Renal pelvis (tissue), 4 donors: ENCODE measurements around the gene EZH1. TPM values are rescaled to one million over a fixed set of nuclear protein-coding genes. Genes with fewer than 3 reads are reported as not detected.
"Not testable (repeated sequence)": the region's sequence is repeated elsewhere in the genome, so short reads cannot be mapped to it uniquely, and the experiment has no call there.

Experiments
- DNase-seq: peaks from one replicate; pipeline ENCODE4 v3.0.0-alpha.2; 2013
- polyA plus RNA-seq, 3 donors: library from polyadenylated mRNA; unstranded; fragments of 120-200 nt; gene quantifications; one replicate each; pipeline ENCODE4 v1.2.1, GENCODE V29; 2013; ENCODE audit not compliant: insufficient read length in 3 of 3

Gene EZH1
- polyA plus RNA-seq, 3 donors, result 37.8 to 69.6 (median 57.9) TPM

DNA sequence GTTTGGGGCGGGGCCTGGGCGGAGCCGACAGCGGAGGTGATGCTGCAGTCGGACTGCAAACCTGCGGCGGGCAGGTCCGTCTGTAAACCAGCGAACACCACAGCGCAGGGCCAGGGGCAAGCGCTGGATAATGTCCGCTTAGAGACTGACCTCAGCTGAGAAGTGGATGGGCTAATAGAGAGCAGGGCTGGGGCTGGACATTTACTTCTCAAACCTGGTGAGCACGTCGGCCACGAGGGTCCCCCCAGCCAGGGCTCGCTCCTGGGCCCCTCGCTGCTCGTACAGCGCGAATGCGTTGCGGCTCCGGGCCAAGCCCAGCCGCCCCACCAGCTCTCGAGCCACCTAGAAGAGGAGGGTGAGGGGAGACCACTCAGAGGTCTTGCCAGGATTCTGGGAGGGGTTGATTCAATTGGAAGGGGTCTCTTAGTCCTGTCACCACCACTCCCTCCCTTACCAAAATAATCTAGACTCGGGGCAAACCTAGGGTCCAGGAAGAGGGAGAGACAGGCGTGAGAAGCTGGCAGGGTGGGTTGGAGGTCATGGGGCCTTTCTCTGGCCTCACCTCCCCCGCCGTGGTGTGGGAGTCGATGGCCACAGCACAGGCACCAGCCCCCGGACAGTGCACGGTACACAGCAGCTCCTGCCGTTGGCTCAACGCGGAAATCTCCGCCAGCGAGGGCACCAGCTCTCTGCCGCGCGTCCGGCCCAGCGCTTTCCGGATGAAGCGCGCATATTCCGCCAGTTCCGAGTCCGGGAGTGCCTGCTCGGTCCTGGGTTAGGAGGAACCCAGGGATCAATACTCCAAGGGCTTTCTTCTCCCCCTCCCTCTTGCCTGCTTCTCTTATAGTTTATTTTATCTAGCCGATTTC lies 73.8 kb downstream of the EZH1 start:
- DNase-seq, result no peak

DNA sequence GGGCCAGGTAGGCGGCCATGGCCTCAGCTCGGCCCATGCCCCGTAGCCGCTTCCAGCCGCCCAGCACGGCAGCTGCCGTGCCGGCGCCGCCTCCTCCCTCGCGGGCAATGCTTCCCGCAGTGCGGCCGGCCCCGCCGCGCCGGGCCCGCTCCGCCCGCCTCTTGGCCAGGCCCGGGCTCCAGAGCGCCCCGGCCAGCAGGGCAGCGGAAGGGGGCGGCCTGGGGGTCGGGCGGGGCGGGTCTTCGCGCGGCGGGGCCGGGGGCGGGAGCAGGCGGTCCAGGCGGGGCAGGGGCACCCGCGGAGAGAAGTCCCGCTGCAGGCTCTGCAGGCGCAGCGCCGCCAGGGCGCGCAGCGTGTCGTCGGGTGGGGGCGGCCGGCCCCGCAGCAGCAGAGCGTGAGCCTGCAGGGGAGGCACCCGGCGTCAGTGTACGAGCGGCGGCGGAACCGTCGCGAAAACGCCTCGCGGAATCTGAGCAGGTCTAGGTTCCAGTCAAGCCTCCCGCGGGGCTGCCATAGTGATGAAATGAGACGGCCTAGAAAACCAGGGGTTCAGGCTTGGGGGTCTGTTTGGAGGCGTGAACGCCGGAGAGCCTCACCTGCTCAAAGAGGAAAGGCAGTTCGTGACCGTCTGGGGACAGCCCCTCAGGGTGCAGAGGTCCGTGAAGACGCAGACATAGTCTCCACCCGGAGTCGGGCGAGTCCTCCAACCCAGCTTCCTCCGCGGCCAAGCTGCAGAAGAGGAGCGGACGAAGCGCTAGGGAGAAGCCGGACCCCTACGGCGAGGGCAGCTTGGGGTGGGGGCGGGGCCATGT lies 74.7 kb downstream of the EZH1 start:
- no peak for DNase-seq

DNA sequence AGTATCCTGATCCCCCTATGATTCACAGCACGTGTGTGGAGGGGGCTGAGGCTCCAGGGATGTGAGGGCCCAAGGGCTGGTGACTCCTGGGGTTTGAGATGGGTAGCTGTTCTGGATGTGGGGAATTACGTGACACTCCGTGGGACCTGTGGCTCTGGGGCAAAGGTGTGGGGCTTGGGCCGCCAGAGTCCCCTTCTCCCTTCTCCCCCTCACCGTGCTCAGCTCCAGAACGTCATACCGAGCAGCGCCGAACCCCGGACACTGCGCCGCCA lies 75.2 kb downstream of the EZH1 start:
- no peak for DNase-seq

DNA sequence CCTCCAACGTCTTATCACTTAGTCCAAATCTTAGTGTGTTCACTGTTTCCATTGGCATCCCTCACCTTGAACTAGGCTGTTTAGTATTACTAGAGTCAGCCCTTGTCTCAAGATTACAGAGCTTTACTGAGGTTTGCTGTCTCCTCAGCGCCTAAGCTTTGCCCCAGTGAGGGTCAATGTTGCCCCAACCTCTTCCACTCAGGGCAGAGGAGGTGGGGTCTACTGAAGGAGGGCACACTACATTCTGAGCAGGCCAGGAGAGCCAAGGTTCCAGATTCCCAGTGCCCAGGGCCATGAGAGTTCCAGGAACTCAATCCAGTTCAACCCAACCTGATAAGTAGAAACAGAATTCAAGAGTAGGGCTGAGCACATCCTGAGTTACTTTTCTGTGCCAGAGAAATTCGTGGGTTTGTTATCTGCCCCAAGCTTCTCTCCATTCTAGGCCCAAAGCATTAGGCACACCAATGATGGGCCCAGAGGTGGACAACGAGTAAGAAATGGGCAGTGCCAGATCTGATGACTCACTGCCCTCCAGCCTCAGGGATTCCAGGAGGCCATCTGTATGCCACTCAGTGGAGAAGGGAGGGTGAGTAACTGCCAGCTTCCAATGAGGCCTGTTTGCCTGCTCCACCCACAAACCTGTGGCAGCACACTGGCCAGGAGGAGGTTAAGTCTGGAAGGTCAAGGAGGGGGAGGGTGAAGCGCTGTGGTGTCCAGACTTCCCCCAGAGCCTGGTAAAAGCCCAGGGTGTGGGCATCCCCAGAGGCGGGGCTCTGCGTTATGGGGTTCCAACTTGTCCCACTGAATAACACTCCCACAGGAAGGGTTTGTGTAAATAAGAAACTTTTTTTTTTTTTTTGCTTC lies 77.5 kb downstream of the EZH1 start:
- no peak for DNase-seq

DNA sequence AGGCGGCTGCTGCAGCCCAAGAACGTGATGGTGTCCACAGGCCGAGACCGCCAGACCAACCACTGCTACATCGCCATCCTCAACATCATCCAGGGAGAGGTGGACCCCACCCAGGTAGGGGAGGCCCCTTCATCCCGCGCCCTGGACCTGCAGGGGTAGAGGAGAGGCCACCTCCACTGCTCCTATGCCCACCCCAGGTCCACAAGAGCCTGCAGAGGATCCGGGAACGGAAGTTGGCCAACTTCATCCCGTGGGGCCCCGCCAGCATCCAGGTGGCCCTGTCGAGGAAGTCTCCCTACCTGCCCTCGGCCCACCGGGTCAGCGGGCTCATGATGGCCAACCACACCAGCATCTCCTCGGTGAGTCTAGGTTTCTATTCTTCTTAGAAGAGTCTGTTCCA lies 78.7 kb downstream of the EZH1 start:
- DNase-seq, result not testable (repeated sequence)

DNA sequence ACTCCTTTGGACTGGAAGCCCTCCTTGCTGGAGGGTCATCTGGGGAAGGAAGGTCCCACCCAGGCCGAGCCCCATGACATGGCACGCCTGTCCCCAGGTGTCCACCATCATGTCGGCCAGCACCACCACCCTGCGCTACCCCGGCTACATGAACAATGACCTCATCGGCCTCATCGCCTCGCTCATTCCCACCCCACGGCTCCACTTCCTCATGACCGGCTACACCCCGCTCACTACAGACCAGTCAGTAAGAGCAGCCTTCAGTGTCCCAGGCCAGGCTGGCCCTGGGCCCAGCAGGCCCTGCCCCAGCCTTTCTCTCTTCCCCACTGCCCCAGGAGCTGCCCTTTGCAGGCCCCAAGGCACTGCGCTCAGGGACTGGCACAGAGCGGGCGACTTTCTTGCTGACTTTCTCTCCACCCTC lies 79.2 kb downstream of the EZH1 start:
- no peak for DNase-seq

DNA sequence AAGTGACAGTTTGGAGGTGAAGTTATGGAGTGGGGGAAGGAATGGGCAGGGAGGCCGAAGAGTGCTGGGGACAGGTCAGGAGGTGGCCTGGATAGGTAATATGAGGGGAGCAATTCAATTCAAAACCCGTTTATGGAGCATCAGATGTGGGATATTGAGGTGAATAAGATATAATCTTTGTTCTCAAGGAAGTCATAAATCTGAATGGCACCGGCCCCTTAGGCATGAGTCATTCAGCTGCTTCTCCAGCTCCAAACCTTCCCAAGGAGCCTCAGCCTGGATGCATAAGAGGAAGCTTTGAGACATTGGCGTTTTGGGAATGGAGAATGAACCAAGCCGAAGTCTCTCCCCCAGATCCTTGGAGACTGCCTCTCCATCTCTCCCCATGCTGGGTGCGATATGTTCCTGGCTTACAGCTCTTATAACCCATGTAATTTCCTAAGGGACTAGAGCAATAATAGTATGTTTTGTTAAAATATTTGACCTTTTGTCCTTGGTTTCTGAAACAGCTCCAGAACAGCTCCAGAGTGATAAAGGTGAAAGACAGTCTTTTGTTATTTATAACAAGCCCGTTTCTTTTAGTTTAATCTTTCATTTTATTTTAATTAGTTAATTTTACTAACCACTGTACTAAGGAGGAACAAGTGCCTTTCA lies 84.0 kb downstream of the EZH1 start:
- no peak for DNase-seq

DNA sequence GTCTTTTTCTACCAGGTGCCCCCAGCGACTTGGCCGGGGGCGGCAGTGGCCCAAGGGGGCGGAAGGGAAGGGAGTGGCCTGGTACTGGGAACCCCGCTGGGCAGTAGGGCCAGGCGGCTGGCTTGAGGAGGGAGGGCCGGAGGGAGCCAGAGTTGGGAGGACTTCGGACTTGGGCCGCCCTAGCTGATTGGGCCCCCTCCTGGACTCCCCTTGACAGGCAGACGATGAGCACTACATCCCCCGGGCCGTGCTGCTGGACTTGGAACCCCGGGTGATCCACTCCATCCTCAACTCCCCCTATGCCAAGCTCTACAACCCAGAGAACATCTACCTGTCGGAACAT lies 84.9 kb downstream of the EZH1 start:
- DNase-seq, result not testable (repeated sequence)

DNA sequence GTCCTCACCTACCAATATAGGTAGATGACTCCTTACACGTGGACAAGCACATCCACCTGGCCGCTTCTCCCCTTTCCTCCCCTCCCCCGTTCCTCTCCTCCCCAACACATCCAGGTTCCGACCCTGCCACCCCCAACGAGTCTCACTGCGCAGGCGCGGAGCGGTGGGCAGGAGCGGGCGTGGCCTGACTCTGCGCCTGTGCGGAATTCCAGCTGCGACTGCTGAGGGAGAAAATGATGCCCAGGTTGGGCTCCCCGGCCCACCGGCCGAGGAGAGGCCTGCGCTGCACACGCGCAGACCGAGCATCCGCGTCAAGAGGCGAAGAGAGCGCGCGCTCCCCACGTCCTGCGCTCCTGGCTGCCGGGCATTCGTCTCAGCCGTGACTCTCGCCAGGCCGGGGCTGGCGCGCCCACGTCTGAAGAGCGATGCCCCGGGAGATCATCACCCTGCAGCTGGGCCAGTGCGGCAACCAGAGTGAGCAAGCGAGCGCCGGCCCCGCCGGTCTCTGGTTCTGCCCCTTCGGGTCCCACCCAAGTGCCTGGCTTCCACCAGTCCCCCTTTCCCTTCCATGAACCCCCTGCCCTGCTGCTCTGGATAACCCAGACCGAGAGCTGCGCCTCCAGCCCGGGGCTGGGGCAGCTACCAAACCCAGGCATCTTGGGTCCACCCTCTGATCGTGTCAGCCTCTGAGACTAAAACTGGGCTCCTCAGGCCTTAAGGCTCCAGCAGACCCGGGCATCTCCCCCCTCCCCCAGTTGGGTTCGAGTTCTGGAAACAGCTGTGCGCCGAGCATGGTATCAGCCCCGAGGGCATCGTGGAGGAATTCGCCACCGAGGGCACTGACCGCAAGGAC lies 85.5 kb downstream of the EZH1 start, which contains the start of gene TUBG2:
TUBG2 (plus strand) TSS at position 206 of the 853 bp plus-strand sequence; CDS start at position 426, 220 bp downstream.
- peak; percentile 92 for DNase-seq

DNA sequence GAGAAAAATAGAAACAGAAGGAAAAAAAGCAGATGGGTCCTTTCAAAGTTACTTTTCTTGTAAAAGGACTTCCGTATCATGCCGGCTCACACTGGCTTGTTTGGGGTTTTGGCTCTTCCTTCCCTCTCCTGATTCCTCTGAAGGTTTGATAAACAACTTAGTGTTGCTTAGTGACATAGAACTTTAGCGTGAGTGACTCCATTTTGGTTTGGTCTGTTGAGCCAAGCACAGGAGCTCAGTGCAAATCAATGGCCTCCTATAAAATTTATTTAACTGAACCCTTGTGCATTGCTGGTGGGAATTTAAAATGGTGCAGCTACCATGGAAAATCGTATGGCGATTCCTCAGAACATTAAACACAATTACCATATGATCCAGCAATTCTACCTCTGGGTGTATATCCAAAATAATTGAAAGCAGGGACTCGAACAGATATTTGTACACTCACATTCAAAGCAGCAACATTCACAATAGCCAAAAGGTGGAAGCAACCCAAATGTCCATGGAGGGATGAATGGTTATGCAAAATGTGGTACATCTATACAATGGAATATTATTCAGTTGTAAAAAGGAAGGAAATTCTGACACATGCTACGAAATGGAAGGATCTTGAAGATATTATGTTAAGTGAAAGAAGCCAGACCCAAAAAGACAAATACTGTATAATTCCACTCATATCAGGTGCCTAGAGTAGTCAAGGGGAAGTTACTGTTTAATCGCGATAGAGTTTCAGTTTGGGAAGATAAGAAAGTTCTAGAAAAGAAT lies 86.8 kb downstream of the EZH1 start:
- no peak for DNase-seq

DNA sequence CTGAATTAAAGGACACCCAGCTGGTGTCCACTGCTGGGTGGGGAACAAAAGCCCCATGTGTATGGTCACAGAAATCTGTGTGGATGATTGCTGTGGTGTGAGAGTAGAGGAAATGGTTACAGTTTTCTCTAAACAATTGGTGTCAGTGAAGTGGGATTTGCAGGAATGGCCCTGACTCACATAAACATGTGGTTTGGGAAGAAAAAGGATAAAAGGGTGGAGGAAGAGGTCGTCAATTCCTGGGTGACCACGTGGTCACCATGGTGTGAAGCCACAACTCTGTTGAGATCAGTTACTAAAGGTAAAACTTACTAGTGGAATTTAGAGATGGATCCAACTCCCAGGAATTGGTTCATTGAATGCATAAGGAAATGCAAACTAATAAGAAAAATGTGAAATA lies 89.3 kb downstream of the EZH1 start:
- DNase-seq, result no peak

DNA sequence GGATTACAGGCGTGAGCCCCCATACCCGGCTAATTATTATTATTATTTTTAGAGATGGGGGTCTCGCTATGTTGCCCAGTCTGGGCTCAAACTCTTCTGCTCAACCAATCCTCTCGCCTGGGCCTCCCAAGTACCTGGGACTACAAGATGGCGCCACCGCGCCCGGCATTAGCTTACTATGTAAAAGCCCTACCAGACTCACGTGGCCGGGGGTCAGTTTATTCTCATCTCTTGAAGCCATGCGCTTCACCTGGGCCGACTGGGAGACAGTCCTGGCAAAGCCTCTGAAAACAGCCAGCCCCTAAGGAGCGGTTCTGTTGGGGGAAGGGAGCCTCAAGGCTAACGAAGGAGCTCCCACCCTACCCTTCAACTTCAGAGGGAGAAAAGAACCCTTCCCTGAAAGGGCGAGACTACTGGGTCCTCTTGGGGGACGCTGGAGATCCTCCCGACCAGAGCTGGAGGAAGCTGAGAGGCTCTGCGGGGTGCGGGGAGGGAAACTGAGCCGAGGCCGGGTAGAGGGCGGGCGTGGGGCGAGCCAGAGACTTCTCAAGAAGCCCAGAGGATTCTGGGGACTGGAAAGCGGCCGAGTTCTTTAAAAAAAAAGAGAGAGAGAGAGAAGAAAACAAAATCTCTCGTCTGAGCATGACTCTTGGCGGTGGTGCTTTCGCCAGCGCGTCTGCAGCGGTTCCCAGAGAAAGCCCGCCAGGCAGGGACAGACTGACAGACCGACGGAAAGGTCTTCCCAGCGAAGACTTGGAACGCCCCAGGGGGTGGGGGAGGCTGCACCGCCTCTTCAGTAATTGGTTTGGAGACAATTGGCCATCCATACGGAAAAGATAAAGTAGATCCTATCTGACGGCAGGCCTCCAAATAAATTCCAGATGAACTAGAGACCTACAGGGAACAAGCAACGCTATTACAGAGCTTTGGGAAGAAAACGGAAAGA lies 91.4 kb downstream of the EZH1 start:
- DNase-seq, result no peak

DNA sequence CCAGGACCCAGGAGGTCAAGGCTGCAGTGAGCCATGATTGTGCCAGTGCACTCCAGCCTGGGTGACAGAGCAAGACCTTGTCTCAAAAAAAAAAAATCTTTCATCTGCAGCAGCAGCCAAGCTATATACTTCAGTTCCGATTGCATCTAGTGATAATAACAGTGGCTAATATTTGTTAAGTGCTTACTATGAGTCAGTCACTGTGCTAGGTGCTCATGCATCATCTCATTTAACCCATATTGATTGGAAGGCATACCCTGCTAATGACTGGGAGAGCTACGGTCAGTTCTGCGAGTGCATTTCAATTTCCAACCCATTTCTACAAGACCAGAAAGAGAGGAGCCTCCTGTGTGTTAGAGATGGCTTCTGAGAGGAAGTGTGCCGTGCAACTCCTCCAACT lies 93.4 kb downstream of the EZH1 start:
- no peak for DNase-seq

Other genes with a start within 250 kb of the EZH1 start
- 10 to 100 TPM; 27.3 to 29.5 (median 29.5) TPM for gene NAGLU, start 208.8 kb downstream of the EZH1 start, polyA plus RNA-seq
- 1 to 10 TPM; 5.3 to 6.2 (median 5.8) TPM for gene HSD17B1, start 192.1 kb downstream of the EZH1 start, polyA plus RNA-seq
- 10 to 100 TPM; 62.1 to 66.7 (median 63.9) TPM for gene COASY, start 182.9 kb downstream of the EZH1 start, polyA plus RNA-seq
- gene MLX, start 177.9 kb downstream of the EZH1 start, polyA plus RNA-seq, result 10 to 100 TPM; 35.1 to 38.2 (median 35.6) TPM
- 10 to 100 TPM; 18.4 to 23.7 (median 21.6) TPM for gene PSMC3IP, start 167.3 kb downstream of the EZH1 start, polyA plus RNA-seq
- 10 to 100 TPM; 40.4 to 64.2 (median 60.5) TPM for gene RETREG3, start 135.7 kb downstream of the EZH1 start, polyA plus RNA-seq
- gene TUBG1, start 135.4 kb downstream of the EZH1 start, polyA plus RNA-seq, result 10 to 100 TPM; 58.0 to 66.8 (median 60.2) TPM
- 10 to 100 TPM; 25.1 to 42.7 (median 38.7) TPM for gene TUBG2, start 85.8 kb downstream of the EZH1 start, polyA plus RNA-seq
- 10 to 100 TPM; 17.5 to 20.2 (median 19.9) TPM for gene PLEKHH3, start 68.0 kb downstream of the EZH1 start, polyA plus RNA-seq
- 1 to 10 TPM; 1.5 to 2.7 (median 2.2) TPM for gene CCR10, start 63.2 kb downstream of the EZH1 start, polyA plus RNA-seq
- 1 to 10 TPM; 8.7 to 9.5 (median 9.4) TPM for gene CNTNAP1, start 62.5 kb downstream of the EZH1 start, polyA plus RNA-seq
- 100 to 1,000 TPM in 1 of 3 donors, 10 to 100 TPM in 2; 83.1 to 113 (median 87.2) TPM for gene RAMP2, start 16.2 kb upstream of the EZH1 start, polyA plus RNA-seq
- 10 to 100 TPM; 87.8 to 95.9 (median 90.9) TPM for gene VPS25, start 28.4 kb upstream of the EZH1 start, polyA plus RNA-seq
- gene WNK4, start 35.6 kb upstream of the EZH1 start, polyA plus RNA-seq, result 10 to 100 TPM in 1 of 3 donors, 1 to 10 TPM in 2; 9.1 to 13.8 (median 9.3) TPM
- 100 to 1,000 TPM; 155 to 187 (median 161) TPM for gene COA3, start 53.7 kb upstream of the EZH1 start, polyA plus RNA-seq
- gene CNTD1, start 53.8 kb upstream of the EZH1 start, polyA plus RNA-seq, result 1 to 10 TPM; 1.3 to 3.9 (median 3.3) TPM
- gene BECN1, start 79.2 kb upstream of the EZH1 start, polyA plus RNA-seq, result 10 to 100 TPM; 64.9 to 82.2 (median 72.0) TPM
- 10 to 100 TPM; 97.6 to 99.2 (median 98.5) TPM for gene PSME3, start 88.4 kb upstream of the EZH1 start, polyA plus RNA-seq
- 1 to 10 TPM; 1.1 to 2.2 (median 1.6) TPM for gene AOC2, start 99.5 kb upstream of the EZH1 start, polyA plus RNA-seq
- gene AOC3, start 106.2 kb upstream of the EZH1 start, polyA plus RNA-seq, result 1 to 10 TPM; 5.4 to 6.2 (median 5.5) TPM
- gene G6PC1, start 155.8 kb upstream of the EZH1 start, polyA plus RNA-seq, result 1 to 10 TPM; 4.7 to 9.1 (median 8.6) TPM
- gene AARSD1, start 219.4 kb upstream of the EZH1 start, polyA plus RNA-seq, result 10 to 100 TPM; 54.0 to 79.0 (median 77.8) TPM
- 1 to 10 TPM; 1.1 to 2.6 (median 2.3) TPM for gene PTGES3L, start 235.0 kb upstream of the EZH1 start, polyA plus RNA-seq
- gene RUNDC1, start 235.5 kb upstream of the EZH1 start, polyA plus RNA-seq, result 10 to 100 TPM; 15.4 to 19.1 (median 16.2) TPM